ENCODE results near the gene RTP5.

Gene RTP5

GRCh38 chr2:241843321-241844065 is 26.0 kb upstream of the RTP5 start:
- DNase-seq = no peak

DNA sequence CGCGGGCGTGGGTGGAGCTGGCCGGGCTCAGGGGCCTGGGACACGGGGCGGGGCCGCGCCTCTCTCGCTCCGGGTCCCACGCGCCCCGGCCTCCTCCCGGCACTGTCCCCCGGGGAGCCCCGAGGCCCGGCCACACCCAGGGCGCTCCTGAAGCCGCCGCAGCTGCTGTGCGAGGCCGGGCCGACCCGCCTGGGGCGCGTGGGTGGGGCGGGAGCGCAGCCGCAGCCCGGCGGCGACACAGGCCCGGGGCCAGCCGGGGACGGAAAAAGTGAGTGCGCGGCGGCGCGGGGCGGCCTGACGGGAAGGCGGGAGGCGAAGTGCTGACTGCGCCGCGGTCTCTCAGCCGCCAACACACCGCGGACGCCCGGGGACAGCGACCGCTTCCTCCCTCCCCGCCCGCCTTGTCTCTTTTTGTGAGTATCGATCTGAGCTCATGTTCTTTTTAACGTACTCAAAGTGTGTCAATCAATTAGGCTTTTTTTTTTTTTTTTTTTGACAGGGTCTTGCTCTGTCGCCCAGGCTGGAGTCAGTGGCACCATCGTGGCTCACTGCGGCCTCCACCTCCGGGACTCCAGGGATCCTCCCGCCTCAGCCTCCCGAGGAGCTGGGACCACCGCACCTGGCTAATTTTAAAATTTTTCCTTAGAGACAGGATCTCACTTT is 25.3 kb upstream of the RTP5 start:
- DNase-seq = peak; percentile 36

- no peak for DNase-seq
Observed at GRCh38 chr2:241844831-241845578, 24.5 kb upstream of the RTP5 start.

DNA sequence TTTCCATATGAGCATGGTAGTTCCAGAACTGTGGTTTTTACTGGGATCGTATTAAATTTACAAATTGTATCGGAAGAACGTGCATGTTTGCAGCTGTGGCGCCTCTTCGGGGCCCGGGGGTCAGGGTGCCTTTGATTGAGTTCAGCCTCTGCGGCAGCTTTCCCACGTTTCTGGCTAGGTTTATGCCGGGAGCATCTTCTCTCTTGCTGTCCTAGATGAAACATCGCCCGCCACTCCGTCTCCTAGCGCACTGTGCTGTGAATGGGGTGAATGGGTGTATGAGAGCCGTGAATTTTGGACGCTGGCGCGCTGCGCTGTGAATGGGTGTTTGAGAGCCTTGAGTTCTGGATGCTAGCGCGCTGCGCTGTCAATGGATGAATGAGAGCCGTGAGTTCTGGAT is 23.1 kb upstream of the RTP5 start:
- DNase-seq = no peak

DNA sequence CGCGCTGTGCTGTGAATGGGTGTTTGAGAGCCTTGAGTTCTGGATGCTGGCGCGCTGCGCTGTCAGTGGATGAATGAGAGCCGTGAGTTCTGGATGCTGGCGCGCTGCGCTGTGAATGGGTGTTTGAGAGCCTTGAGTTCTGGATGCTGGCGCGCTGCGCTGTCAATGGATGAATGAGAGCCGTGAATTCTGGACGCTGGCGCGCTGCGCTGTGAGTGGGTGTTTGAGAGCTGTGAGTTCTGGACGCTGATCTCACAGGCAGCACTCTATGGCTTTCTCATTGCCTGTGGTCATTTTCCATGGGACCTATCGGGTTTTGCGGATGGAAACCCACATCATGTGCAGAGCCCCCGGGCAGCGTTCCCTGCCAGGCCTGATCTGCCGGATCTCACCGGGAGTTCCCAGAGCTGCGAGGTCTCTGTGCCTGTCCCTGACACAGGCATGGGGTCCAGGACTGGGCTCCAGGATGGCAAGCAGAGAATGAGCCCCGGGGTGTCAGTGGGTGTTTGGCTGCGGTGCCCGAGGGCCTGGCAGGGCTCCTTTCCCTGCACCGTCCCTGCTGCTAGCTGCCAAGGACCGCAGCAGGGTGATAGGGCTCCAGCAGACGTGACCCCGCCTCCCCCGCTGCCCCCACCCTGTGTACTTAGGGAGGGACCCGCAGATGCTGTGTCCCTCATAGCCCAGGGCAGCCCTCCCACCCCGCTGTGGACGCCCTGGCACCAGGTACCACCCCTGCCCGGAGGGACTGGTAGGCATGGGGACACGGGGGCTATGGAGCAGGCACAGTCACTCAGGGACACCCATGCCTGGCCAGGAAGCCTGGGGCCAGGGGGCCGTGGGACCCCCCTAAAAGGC is 20.5 kb upstream of the RTP5 start:
- no peak for DNase-seq

- DNase-seq = no peak
Observed at GRCh38 chr2:241849616-241850543, 19.6 kb upstream of the RTP5 start.

- DNase-seq = no peak
Observed at GRCh38 chr2:241850544-241851324, 18.8 kb upstream of the RTP5 start.

DNA sequence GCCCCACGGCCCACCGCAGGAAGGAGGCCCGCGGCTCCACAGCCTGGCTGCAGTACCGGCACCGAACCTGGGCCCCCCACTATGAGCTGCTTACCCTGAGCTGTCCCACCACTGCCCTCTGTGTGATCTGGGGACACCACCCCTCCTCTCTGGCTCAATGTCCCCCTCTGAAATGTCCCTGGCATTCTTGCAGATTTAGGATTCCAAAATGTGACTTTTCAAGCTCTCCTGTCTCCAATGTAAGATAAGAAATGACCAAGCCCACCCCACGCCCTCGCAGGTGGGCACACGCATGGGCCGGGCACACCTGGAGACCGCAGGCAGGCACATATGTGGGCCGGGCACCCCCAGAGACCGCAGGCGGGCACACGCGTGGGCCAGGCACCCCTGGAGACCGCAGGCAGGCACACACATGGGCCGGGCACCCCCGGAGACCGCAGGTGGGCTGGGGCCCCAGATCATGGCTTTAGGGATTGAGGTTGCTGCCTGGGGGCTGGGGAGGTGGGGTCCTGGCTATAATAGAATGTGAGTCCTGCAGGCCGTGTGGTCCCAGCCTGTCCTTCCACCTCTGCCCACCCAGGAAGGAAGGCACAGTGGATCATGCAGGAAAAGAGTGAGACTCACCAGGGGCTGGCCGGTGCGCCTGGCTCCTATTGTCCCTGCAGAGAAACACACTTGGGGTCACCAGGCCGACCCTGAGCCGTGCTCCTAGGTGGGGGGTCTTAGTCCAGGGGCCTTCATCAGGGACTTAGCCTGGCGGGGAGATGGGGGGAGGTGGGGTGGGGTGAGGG is 18.0 kb upstream of the RTP5 start:
- DNase-seq = no peak

- no peak for DNase-seq
Observed at GRCh38 chr2:241852116-241852980, 17.2 kb upstream of the RTP5 start.

DNA sequence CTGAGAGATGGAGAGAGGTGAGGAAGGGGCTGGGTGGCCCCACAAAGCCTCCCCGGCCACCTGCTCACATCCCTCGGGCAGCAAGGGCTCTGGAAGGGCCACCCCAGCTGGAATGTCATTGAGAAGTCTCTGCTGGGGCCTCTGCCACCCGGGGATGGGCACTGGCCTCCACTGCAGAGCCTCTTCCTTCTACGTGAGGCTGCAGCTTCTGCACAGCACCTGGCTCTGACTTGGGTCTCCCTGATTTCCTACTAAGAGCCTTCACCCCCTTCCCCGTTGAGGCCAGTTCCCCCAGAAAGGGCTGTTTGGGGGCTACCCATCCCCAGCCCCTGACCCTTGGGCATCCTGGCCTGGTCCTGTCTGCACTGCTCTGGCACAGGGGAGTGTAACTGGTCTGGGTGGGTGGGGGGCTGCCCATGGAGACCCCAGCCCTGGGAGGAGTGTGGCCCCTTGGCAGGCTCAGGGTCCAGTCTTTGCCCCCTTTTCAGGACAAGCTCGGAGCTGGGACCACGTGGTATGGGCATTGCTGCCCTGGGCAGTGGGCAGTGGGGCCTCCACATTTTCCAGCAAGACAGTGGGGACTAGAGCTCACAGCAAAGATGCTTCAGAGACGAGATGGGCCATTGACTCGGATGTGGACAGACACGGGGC is 16.4 kb upstream of the RTP5 start:
- no peak for DNase-seq

DNA sequence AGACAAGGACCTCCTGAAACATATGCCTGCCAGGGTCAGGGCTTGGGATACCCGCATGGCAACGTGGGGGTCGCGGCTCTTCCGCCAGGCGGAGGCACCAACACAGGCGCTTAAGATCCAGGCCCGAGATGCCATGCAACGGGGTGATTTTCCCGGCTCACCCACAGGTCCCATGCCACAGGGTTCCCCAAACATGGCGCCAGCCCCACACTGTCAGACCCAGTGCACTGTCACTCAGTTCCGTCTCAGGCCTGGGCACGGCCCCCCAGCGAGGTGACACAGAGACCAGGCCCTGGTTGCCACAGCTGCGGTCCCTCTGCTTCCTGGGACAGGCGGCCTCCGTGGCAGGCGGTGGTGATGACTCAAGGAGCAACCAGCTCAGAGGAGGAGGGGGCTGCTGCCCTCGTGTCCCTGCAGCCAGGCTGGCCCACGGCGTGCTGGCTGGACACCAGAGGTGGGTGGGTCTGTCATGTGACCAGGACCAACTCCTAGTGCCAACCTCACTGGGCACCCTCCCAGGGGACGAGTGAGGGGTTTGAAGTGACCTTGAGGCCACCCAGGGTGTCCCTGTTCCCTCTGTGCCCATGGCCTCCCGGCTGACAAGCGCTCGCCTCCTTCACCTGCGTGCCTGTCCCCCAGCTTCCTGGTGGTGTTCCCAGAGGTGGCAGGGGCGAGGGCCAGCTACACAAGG is 15.7 kb upstream of the RTP5 start:
- DNase-seq = no peak

DNA sequence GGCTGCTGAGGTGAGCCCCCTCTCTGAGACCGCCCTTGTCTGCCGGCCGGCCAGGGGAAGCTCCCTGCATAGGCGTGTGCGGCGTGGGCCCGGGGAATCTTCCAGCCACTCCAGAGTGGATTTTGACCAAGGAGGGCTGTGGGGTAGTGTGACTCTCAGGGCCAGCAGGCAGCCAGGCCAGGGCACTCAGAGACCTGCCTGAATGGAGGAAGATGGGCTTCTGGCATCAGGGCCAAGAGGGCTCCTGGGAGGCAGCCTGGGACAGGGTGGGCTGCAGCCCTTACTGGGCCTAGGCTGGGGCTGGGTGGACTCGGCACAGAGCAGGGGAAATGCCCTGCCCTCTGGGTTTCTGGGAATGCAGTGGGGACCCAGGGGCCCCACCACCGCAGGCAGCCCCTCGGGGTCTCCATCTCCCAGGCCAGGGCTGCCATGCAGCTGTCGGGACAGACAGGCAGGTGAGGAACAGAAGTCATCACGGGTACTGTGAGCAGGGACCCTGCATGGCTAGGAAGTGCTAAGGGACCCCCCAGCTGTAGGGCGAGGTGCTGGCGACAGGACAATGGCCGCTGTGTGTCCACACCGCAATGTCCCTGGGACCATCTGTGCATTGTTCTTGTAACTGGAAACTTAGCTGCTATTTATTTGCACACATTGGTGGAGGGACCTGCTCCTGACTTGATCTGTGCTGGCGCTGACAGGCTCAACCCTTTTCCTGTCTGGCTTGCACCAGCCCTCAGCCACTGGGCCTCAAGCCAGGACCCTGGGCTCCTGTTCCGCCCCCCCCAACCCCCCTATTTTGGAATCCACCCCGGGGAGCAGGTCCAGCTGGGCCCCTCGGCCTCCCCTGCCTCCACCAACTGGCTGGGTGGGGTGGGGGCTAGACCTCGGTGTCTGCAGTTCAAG is 14.9 kb upstream of the RTP5 start:
- no peak for DNase-seq

GRCh38 chr2:241855245-241855887 is 14.2 kb upstream of the RTP5 start:
- no peak for DNase-seq

DNA sequence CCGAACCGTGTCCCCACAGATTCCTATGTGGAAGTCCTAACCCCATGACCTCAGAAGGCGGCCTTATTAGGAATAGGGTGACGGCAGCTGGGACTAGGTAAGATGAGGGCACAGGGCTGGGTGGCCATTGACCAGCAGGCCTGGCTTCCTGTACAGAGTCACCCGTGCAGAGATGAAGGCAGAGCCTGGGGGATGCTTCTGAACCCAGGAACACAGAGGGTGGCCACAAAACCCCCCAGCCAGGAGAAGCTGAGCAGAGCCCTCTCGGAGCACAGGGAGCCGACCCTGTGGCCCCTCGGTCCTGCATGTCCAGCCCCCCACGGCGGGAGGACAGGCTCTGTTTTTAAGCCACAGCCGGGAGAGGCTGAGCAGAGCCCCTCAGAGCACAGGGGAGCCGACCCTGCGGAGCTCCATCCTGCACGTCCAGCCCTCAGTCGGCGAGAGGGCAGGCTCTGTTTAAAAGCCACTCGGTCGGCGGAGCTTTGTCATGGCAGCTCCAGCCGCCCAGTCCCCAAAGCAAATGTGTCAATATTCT is 13.6 kb upstream of the RTP5 start:
- DNase-seq = no peak

DNA sequence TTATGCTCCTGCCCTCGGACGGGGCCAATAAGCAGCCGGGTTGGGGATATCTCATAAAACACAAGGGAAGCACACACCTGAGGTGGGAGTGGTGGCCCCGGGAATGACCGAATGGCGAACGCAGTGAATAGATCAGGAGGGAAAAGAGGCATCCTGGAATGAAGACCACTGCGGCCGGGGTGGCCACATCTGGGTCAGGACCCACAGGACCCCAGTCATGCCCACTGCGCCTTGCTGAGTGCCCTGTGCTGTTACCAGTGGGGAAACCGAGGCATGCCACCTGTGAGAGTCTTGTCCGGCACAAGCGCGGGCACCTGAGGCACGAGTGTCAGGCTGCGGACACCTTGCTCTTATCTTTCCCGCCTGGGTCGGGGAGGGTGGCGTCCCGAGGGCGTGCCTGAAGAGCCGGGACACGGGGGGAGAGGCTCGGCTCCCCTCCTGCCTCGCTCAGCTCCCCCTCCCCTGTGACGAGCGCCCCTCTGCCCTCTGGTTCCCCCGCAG is 12.4 kb upstream of the RTP5 start:
- DNase-seq = no peak

Data from fibroblast of skin of abdomen (primary cell).